HG02981 (cell line): ENCODE results near the gene PROM2.
"Not testable (repeated sequence)": the region's sequence is repeated elsewhere in the genome, so short reads cannot be mapped to it uniquely, and the experiment has no call there.

Source experiments
- ATAC-seq: cut with Tn5 transposase; IDR thresholded peaks from one replicate; pipeline ENCODE4 v1.9.1; 2021; ENCODE audit warnings: mild to moderate bottlenecking, moderate library complexity; ENCODE audit not compliant: unreplicated experiment

Gene PROM2, protein sequence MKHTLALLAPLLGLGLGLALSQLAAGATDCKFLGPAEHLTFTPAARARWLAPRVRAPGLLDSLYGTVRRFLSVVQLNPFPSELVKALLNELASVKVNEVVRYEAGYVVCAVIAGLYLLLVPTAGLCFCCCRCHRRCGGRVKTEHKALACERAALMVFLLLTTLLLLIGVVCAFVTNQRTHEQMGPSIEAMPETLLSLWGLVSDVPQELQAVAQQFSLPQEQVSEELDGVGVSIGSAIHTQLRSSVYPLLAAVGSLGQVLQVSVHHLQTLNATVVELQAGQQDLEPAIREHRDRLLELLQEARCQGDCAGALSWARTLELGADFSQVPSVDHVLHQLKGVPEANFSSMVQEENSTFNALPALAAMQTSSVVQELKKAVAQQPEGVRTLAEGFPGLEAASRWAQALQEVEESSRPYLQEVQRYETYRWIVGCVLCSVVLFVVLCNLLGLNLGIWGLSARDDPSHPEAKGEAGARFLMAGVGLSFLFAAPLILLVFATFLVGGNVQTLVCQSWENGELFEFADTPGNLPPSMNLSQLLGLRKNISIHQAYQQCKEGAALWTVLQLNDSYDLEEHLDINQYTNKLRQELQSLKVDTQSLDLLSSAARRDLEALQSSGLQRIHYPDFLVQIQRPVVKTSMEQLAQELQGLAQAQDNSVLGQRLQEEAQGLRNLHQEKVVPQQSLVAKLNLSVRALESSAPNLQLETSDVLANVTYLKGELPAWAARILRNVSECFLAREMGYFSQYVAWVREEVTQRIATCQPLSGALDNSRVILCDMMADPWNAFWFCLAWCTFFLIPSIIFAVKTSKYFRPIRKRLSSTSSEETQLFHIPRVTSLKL

DNA sequence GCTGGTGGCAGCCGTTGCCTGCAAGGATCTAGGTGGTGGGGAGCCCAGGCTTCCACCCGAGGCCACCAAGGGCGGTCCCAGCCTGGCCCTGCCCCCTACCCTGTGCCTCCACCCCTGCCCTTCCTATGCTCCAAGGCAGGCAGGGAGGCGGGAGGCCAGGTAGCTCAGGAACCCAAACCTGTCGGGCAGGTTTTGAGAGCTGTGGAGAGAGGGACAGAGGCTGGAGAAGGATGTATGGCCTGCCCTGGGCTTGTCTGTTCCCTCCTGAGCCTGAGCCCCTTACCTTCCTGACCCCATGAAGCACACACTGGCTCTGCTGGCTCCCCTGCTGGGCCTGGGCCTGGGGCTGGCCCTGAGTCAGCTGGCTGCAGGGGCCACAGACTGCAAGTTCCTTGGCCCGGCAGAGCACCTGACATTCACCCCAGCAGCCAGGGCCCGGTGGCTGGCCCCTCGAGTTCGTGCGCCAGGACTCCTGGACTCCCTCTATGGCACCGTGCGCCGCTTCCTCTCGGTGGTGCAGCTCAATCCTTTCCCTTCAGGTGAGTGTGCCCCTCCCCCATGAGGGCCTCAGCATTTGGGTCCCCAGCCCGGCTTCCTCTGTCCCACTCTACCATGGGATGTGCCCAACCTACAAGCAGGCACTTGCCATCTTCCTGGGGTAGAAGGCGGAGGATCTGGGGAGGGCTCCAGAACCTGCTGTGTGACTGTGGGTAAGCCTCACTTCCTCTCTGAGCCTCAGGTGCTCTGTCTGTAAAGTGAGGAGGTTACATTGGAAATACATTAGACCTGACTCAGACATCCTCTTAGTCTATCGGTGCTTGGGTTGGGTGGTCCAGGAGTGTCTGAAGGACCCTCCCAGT is at the start of gene PROM2:
Gene PROM2 (plus strand): TSS at position 159 of the 860 bp plus-strand sequence. CDS start 137 bp downstream, at position 296.
- ATAC-seq = no peak

DNA sequence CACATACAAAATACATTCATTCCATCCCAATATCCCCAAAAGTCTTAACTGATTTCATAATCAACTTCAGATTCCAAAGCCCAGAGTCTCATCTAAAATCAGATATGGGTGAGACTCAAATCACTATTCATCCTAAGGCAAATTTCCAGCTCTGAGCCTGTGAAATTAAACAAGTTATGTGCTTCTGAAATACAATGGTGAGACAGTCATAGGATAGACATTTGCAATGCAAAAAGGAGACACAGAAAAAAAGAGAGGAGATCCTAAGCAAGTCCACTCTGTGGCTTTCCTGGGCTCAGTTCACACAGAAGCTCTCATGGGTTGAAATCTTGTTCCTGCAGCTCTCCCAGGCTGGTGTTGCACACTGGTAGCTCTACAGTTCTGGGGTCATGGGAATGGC is 48.6 kb upstream of the PROM2 start:
- no peak for ATAC-seq

DNA sequence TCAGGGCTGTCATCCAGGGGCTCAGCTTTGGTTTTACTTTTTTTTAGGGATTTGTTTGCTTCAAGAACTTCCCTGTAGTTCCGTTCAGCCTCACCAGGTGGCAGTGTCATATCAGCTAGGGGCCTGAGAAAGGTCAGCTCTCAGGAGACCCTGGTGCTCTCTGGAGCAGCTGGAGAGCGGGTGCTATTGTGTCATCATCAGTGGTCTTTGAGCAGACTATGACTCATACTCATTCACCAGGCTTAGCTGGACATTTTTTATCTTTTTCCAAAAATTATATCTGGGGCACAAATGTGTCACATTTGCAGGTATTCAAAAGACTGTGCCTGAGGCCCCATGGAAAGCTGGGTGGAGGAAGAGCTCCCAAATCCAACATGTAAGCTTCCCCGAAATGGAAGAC is 42.5 kb upstream of the PROM2 start:
- no peak for ATAC-seq

GRCh38 chr2:95232232-95232631 is 42.0 kb upstream of the PROM2 start:
- ATAC-seq = no peak

DNA sequence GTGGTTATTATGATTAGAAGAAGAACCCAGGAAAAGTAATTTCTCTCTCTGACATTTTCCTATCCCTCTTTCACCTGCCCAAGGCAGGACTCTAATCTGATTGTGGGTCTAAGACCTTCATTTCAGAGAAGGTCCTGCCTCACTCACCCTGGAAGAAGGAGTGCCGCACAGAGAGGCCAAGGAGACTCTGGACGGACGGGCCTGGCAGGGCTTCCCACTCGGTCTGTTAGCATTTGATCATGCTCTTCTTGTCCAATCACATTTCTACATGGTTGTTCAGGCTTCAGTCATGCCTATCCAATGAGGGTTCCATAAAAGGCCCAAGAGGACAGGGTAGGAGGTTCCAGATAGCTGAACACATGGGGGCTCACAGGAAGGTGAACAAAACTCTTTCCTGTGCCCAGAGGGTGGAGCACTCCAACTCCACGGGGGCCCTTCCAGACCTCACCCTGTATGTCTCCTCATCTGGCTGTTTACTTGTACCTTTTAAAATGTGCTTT is 39.9 kb upstream of the PROM2 start:
- ATAC-seq = no peak

- ATAC-seq = no peak
Measured at GRCh38 chr2:95234816-95235215, 39.4 kb upstream of the PROM2 start.

DNA sequence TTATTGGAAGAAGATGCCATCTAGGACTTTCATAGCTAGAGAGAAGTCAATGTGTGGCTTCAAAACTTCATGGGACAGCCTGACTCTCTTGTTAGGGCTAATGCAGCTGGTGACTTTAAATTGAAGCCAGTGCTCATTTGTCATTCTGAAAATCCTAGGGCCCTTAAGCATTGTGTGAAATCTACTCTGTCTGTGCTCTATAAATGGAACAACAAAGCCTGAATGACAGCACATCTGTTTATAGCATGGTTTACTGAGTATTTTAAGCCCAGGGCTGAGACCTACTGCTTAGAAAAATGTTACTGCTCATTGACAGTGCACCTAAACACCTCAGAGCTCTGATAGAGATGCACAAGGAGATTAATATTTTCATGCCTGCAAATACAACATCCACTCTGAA is 36.1 kb upstream of the PROM2 start:
- ATAC-seq = no peak

GRCh38 chr2:95240091-95240490 is 34.2 kb upstream of the PROM2 start:
- ATAC-seq = no peak

GRCh38 chr2:95240556-95240955 is 33.7 kb upstream of the PROM2 start:
- ATAC-seq = no peak

GRCh38 chr2:95242084-95242483 is 32.2 kb upstream of the PROM2 start:
- ATAC-seq = not testable (repeated sequence)

DNA sequence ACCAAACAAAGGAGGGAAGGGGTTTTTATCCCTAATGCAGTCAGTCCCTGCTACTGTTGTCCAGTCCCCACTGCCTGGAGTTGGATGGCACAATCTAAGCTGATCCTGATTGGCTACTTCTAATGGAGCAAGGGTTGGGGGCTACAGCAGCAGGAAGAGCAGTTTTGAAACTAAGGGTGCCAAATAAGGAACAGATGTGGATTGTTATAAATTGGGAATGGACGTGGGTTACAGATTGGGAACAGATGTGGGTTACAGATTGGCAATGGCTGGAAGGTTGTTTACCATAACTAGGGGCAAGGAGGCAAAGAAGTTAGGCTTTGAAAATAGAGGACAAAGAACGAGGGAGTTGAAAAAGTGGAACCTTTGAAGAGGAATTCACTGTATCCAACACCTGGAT is 16.0 kb upstream of the PROM2 start:
- ATAC-seq = no peak

GRCh38 chr2:95260028-95261023 is 13.9 kb upstream of the PROM2 start:
- ATAC-seq = no peak

GRCh38 chr2:95261602-95262001 is 12.6 kb upstream of the PROM2 start:
- no peak for ATAC-seq

- no peak for ATAC-seq
Measured at GRCh38 chr2:95262896-95263542, 11.2 kb upstream of the PROM2 start.

DNA sequence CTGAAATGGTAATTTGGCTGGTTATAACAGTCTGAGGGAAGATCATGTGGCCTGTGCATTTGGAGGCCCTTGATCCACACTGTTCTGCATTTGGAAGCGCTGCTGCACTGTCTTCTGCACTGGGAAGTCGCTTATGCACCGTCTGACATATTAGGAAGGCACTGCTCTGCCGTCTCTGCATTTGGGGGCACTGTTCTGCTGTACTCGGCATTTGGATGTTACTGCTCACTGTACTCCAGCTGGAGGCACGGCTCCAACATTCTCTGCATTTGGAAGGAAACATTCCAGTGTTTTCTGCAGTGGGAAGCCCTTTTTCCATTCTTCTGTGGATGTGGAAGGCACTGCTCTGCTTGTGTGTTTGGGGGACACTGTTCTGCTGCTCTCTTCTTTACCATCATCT is 9.6 kb upstream of the PROM2 start:
- ATAC-seq = no peak

DNA sequence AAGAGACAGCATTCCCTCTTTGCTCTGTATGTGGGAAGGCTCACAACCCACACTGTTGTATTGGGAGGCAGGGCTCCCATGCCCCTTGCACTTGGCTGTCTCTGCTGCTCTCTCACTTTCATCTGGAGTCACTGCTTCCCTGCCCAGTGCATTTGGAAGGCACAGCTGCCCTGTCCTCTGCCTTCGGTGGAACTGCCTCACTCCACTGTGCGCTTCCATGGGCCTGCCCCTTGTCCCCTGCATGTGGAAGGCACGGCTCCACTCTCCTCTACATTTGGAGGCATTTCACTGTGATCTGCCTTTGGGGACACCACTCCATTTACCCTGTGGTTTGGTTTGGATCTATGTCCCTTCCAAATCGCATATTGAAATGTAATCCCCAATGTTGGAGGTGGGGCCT is 9.1 kb upstream of the PROM2 start:
- no peak for ATAC-seq

DNA sequence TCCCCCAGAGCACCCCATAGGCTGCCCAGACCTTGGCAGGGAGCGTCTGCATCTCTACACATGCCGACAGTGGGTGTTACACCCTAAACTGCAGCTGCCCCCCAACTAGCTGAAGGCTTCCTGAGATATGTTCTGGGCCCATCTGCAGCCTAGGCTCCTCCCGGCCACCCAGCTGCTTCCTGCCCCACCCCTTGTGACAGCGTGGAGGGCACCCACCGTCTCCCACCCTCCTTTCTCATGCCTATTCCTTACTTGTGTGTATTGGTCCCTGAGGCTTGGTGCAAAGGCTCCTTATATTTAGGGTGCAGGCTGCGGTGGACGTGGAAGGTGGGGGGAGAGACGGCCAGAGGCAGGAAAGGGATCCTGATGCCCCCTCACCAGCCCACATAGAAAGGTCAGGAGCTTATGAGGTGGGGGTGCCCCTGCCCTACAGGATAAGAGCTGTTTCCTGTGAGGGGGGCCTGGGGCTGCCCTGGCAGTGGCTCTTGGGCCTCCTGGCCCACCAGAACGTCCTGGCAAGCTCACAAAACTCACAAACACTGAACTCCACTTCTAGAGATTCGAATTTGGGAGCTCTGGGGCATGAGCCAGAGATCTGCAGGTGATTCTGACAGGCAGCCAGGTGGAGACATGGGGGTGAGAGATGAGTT is 7.3 kb upstream of the PROM2 start:
- no peak for ATAC-seq

DNA sequence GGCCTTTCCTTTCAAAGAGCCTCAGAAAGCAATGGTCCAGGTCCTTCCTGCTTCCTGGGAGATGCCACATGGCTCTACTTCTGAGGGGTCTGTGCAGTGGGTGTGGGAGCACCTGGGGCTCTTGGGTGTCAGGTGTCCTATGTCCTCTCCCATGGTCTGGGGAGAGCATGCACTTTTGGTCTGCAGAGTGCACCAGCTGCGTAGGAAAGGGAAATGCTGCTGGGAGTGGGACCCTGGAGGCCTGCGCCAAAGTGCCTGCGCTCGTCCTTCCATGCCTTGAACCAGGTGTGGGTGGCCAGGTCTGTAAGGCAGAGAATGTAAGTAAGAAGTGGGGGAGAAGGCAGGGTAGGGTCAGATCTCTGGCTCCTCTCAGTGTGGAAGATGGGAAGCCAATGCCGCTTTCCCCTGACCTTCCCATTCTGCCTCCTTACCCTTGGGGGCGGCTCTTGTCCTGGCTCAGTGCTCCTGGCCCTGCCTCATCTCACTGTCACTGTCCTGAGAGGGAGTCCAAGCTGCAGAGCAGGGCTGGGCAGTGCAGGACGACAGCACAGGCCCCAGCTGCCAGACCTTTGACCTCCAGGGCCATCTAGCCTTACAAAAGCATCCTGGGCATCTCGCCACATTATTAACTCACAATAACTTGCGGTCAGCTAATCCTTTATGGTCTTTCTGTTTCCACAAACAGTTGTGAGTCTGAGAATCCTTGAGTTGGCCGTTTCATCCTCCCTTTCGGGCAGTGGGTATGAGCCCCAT is 6.6 kb upstream of the PROM2 start:
- no peak for ATAC-seq
